IMR-90 (cell line): ENCODE data around the gene PLCG2. TPM values are rescaled to one million over a fixed set of nuclear protein-coding genes. Genes with fewer than 3 reads are reported as not detected.
A peak's percentile ranks its signal among the peaks of the same experiment; 100 is the strongest.

Experiments
- ATAC-seq: fragments of 200-7000 bp; cut with Tn5 transposase; 2 replicates; pipeline ENCODE4 v1.9.1; 2020; ENCODE audit warnings: low read depth, mild to moderate bottlenecking, moderate library complexity
- BruUV-seq: library from RNA; stranded (reverse); fragments of 400-500 nt; replicated peaks from 2 replicates; lab custom pipeline; 2021; lab: Mats Ljungman, UMichigan
- CTCF ChIA-PET: fragments of 300-600 bp; formaldehyde crosslinking; extraction: SDS; loops from one replicate; lab custom pipeline; 2021; ENCODE audit warnings: antibody characterized with exemption; lab: Yijun Ruan, JAX
- POLR2A ChIA-PET: fragments of 300-600 bp; sonication (Branson Sonifier 250); formaldehyde crosslinking; loops from one replicate; lab custom pipeline; 2022; ENCODE audit warnings: antibody characterized with exemption; ENCODE audit not compliant: unreplicated experiment; lab: Charles Lee
- DNase-seq: peaks from one replicate; pipeline ENCODE4 v3.0.0; 2013
- H2AFZ ChIP-seq: replicated peaks from 2 replicates; pipeline ENCODE3; 2013; ENCODE audit warnings: low read length, mild to moderate bottlenecking; ENCODE audit not compliant: poor library complexity
- H2AK5ac ChIP-seq: 2 replicates; pipeline ENCODE4 v1.6.1; 2013; ENCODE audit warnings: low read depth, low read length, inconsistent platforms
- H2AK9ac ChIP-seq: replicated peaks from 2 replicates; pipeline ENCODE3; 2013; ENCODE audit warnings: mild to moderate bottlenecking, low read depth, low read length, moderate library complexity; ENCODE audit not compliant: poor library complexity
- H2BK120ac ChIP-seq: 2 replicates; pipeline ENCODE4 v1.6.1; 2013; ENCODE audit warnings: low read depth, low read length, inconsistent platforms
- H2BK15ac ChIP-seq: 3 replicates; pipeline ENCODE4 v1.6.1; 2013; ENCODE audit warnings: low read depth, low read length, inconsistent platforms
- H2BK20ac ChIP-seq: 2 replicates; pipeline ENCODE4 v1.6.1; 2013; ENCODE audit warnings: low read depth, mild to moderate bottlenecking, inconsistent platforms, low read length, moderate library complexity
- H2BK5ac ChIP-seq: 2 replicates; pipeline ENCODE4 v1.6.1; 2013; ENCODE audit warnings: mild to moderate bottlenecking, low read depth, low read length, inconsistent platforms; ENCODE audit not compliant: poor library complexity, severe bottlenecking
- H3K14ac ChIP-seq: replicated peaks from 2 replicates; pipeline ENCODE4 v1.6.1; 2013; ENCODE audit warnings: low read depth, low read length, inconsistent platforms
- H3K18ac ChIP-seq: 2 replicates; pipeline ENCODE4 v1.6.1; 2013; ENCODE audit warnings: low read depth, low read length, control low read depth
- H3K23ac ChIP-seq: 2 replicates; pipeline ENCODE4 v1.6.1; 2013; ENCODE audit warnings: low read depth, low read length, inconsistent platforms
- H3K27ac ChIP-seq: 2 replicates; pipeline ENCODE4 v1.5.1; 2013; ENCODE audit warnings: mild to moderate bottlenecking, control low read depth, low read length; ENCODE audit not compliant: insufficient read depth
- H3K27me3 ChIP-seq: 2 replicates; pipeline ENCODE4 v1.6.1; 2013; ENCODE audit warnings: low read length; ENCODE audit not compliant: control insufficient read depth, insufficient read depth
- H3K36me3 ChIP-seq: 2 replicates; pipeline ENCODE4 v1.6.1; 2013; ENCODE audit warnings: low read length, mixed read lengths; ENCODE audit not compliant: control insufficient read depth, insufficient read depth
- H3K4ac ChIP-seq: 2 replicates; pipeline ENCODE4 v1.6.1; 2013; ENCODE audit warnings: low read depth, low read length, inconsistent platforms
- H3K4me1 ChIP-seq: 2 replicates; pipeline ENCODE4 v1.6.1; 2013; ENCODE audit warnings: low read length, mixed read lengths; ENCODE audit not compliant: control insufficient read depth, insufficient read depth
- H3K4me2 ChIP-seq: 2 replicates; pipeline ENCODE4 v1.6.1; 2013; ENCODE audit warnings: low read depth, mild to moderate bottlenecking, control low read depth, low read length, moderate library complexity
- H3K4me3 ChIP-seq: 2 replicates; pipeline ENCODE4 v1.5.1; 2013; ENCODE audit warnings: low read depth, mild to moderate bottlenecking, control low read depth, low read length, moderate library complexity; ENCODE audit not compliant: insufficient read depth
- H3K56ac ChIP-seq: 2 replicates; pipeline ENCODE4 v1.6.1; 2013; ENCODE audit warnings: low read length, inconsistent platforms; ENCODE audit not compliant: insufficient read depth; ENCODE audit errors: extremely low read depth
- H3K79me1 ChIP-seq, 2 experiments: 2 replicates each; pipeline ENCODE4 v1.6.1; 2013; ENCODE audit warnings: low read length in 2 of 2, inconsistent platforms in 1 of 2, low read depth in 1 of 2
- H3K9ac ChIP-seq: 2 replicates; pipeline ENCODE4 v1.6.1; 2013; ENCODE audit warnings: low read depth, low read length, control low read depth
- H3K9me1 ChIP-seq: 2 replicates; pipeline ENCODE4 v1.6.1; 2013; ENCODE audit warnings: low read length, inconsistent platforms; ENCODE audit not compliant: insufficient read depth
- H3K9me3 ChIP-seq: 2 replicates; pipeline ENCODE4 v1.6.1; 2013; ENCODE audit warnings: low read length; ENCODE audit not compliant: control insufficient read depth, insufficient read depth
- H4K20me1 ChIP-seq: 2 replicates; pipeline ENCODE4 v1.6.1; 2013; ENCODE audit warnings: low read length, inconsistent platforms; ENCODE audit not compliant: insufficient read depth
- H4K5ac ChIP-seq: 2 replicates; pipeline ENCODE4 v1.6.1; 2013; ENCODE audit warnings: mild to moderate bottlenecking, low read depth, low read length, control low read depth
- H4K8ac ChIP-seq, 2 experiments: 2 replicates each; pipeline ENCODE4 v1.6.1; 2013; ENCODE audit warnings: low read depth in 2 of 2, low read length in 2 of 2, control low read depth in 1 of 2, inconsistent platforms in 1 of 2
- H4K91ac ChIP-seq: 2 replicates; pipeline ENCODE4 v1.6.1; 2013; ENCODE audit warnings: low read depth, low read length, inconsistent platforms; ENCODE audit not compliant: insufficient read depth
- BHLHE40 ChIP-seq: fragments of 150-350 bp; IDR thresholded peaks from 2 replicates; pipeline ENCODE4 v1.6.1; 2016; ENCODE audit warnings: mild to moderate bottlenecking, low read depth, low read length
- CEBPB ChIP-seq: IDR thresholded peaks from 2 replicates; pipeline ENCODE4 v1.6.1; 2012; ENCODE audit warnings: low read depth, low read length, improper control_type of control experiment
- CHD1 ChIP-seq: IDR thresholded peaks from 2 replicates; pipeline ENCODE4 v1.6.1; 2012; ENCODE audit warnings: low read depth, low read length, improper control_type of control experiment
- ELK1 ChIP-seq: fragments of 150-350 bp; IDR thresholded peaks from 2 replicates; pipeline ENCODE4 v1.6.1; 2016; ENCODE audit warnings: low read depth, mild to moderate bottlenecking, low read length, moderate library complexity, borderline replicate concordance
- FOS ChIP-seq: fragments of 150-350 bp; IDR thresholded peaks from 2 replicates; pipeline ENCODE4 v1.6.1; 2016; ENCODE audit warnings: low read depth, low read length
- MAFK ChIP-seq: IDR thresholded peaks from 2 replicates; pipeline ENCODE4 v1.6.1; 2012; ENCODE audit warnings: low read depth, low read length, improper control_type of control experiment
- MAZ ChIP-seq: IDR thresholded peaks from 2 replicates; pipeline ENCODE4 v1.6.1; 2012; ENCODE audit warnings: low read depth, mild to moderate bottlenecking, low read length, improper control_type of control experiment, moderate library complexity, borderline replicate concordance
- MXI1 ChIP-seq: IDR thresholded peaks from 2 replicates; pipeline ENCODE4 v1.6.1; 2012; ENCODE audit warnings: low read depth, mild to moderate bottlenecking, low read length, moderate library complexity, borderline replicate concordance
- NFE2L2 ChIP-seq: fragments of 150-350 bp; IDR thresholded peaks from 2 replicates; pipeline ENCODE4 v1.6.1; 2016; ENCODE audit warnings: low read depth, mild to moderate bottlenecking, low read length
- POLR2A ChIP-seq: IDR thresholded peaks from 2 replicates; pipeline ENCODE4 v1.6.1; 2012; ENCODE audit warnings: mild to moderate bottlenecking, low read depth, low read length
- RAD21 ChIP-seq: IDR thresholded peaks from 2 replicates; pipeline ENCODE4 v1.6.1; 2012; ENCODE audit warnings: low read length, improper control_type of control experiment
- RCOR1 ChIP-seq: IDR thresholded peaks from 2 replicates; pipeline ENCODE4 v1.6.1; 2012; ENCODE audit warnings: mild to moderate bottlenecking, low read length, improper control_type of control experiment; ENCODE audit not compliant: insufficient replicate concordance
- RFX5 ChIP-seq: IDR thresholded peaks from 2 replicates; pipeline ENCODE4 v1.8.0; 2012; ENCODE audit warnings: low read depth, mild to moderate bottlenecking, low read length, moderate library complexity
- SMC3 ChIP-seq: fragments of 150-350 bp; IDR thresholded peaks from 2 replicates; pipeline ENCODE4 v1.6.1; 2016; ENCODE audit warnings: low read depth, mild to moderate bottlenecking, antibody characterized with exemption, low read length, moderate library complexity
- WGBS, 2 experiments: methylation state at CpG; one replicate each; pipeline versions ENCODE4 v1.1.5 to v1.1.7; 2013; ENCODE audit warnings: missing lambda C conversion rate in 2 of 2; ENCODE audit not compliant: insufficient read length in 1 of 2; ENCODE audit errors: extremely low coverage in 2 of 2; 5-methylcytosine and 5-hydroxymethylcytosine counted together
- dilution Hi-C: fragments of 300-500 bp; cut with HindIII; formaldehyde crosslinking; loops from one replicate; pipeline ENCODE4 v1.14.3; 2018; ENCODE audit warnings: low sequenced_read_pairs; ENCODE audit not compliant: unreplicated experiment
- in situ Hi-C: fragments of 300-500 bp; cut with MboI; formaldehyde crosslinking; loops from 3 replicates; pipeline ENCODE4 v1.14.3; 2019; ENCODE audit warnings: low sequenced_read_pairs, inconsistent platforms, mixed read lengths
- intact Hi-C: fragments of 100-400 bp; cut with micrococcal nuclease; formaldehyde crosslinking; loops from 2 replicates; pipeline ENCODE4 v1.10.0; 2022
- polyA plus RNA-seq, 3 experiments: library from polyadenylated mRNA; depleted of rRNA; stranded (reverse); fragments of >200 nt; gene quantifications; 2 replicates each; pipeline ENCODE4 v1.2.3, GENCODE V29; 2012; ENCODE audit warnings: low replicate concordance in 1 of 3
- total RNA-seq: library from RNA; depleted of rRNA; stranded (reverse); fragments of >200 nt; gene quantifications from 2 replicates; pipeline ENCODE4 v1.2.3, GENCODE V29; 2012
- TF ChIP-seq, protein P1 (sequence below): conservative IDR thresholded peaks from 2 replicates; pipeline ENCODE4 v1.5.1; 2012; ENCODE audit warnings: mild to moderate bottlenecking, low read depth, low read length, improper control_type of control experiment
- TF ChIP-seq, protein P2 (sequence below): fragments of 150-350 bp; IDR thresholded peaks from 2 replicates; pipeline ENCODE4 v1.6.1; 2017; ENCODE audit warnings: mild to moderate bottlenecking, antibody characterized with exemption, low read length, low read depth

PLCG2 gene
- total and polyA plus RNA-seq, 2 of the 4 experiments (the other 2 are of a cell fraction), result 0.14 to 0.18 TPM

- Histone ChIP-seq H3K4ac (no peak overlapping the region), H3K4me2 (no peak overlapping the region), H2BK120ac (no peak overlapping the region), H3K36me3 (no peaks in the 10 kb centered on the region), H3K27me3 (peaks cover 5% of the 10 kb centered on the region), H3K9me3 (no peaks in the 10 kb centered on the region), H2AFZ (peak overlapping the region; percentile 56), H3K14ac (no peak overlapping the region), H3K79me1 (no peaks in the 10 kb centered on the region), H3K4me3 (no peak overlapping the region), H3K23ac (no peak overlapping the region; the same call in 1 of the 2 replicates), H2BK5ac (no peak overlapping the region), H2BK15ac (no peak overlapping the region), H2AK5ac (no peak overlapping the region), H3K9me1 (no peaks in the 10 kb centered on the region), H3K56ac (no peak overlapping the region), H3K27ac (no peak overlapping the region), H4K5ac (no peak overlapping the region), H4K20me1 (no peaks in the 10 kb centered on the region), H2BK20ac (no peak overlapping the region), H4K91ac (no peak overlapping the region), H2AK9ac (no peak overlapping the region), H4K8ac (no peak overlapping the region), H3K18ac (no peak overlapping the region), H3K4me1 (no peaks in the 10 kb centered on the region), H3K9ac (no peak overlapping the region)
- dilution Hi-C loops, result no loop called here
- intact Hi-C loops, result no loop called here
- TF ChIP-seq CEBPB, result no peak
- TF ChIP-seq, protein P1, sequence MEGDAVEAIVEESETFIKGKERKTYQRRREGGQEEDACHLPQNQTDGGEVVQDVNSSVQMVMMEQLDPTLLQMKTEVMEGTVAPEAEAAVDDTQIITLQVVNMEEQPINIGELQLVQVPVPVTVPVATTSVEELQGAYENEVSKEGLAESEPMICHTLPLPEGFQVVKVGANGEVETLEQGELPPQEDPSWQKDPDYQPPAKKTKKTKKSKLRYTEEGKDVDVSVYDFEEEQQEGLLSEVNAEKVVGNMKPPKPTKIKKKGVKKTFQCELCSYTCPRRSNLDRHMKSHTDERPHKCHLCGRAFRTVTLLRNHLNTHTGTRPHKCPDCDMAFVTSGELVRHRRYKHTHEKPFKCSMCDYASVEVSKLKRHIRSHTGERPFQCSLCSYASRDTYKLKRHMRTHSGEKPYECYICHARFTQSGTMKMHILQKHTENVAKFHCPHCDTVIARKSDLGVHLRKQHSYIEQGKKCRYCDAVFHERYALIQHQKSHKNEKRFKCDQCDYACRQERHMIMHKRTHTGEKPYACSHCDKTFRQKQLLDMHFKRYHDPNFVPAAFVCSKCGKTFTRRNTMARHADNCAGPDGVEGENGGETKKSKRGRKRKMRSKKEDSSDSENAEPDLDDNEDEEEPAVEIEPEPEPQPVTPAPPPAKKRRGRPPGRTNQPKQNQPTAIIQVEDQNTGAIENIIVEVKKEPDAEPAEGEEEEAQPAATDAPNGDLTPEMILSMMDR, result no peak
- TF ChIP-seq CHD1, result no peak
- TF ChIP-seq NFE2L2, result no peak
- no peak for TF ChIP-seq BHLHE40
- no peak for TF ChIP-seq SMC3
- no peak for TF ChIP-seq MAFK
- no peak for TF ChIP-seq RAD21
- no peak for TF ChIP-seq ELK1
- TF ChIP-seq, protein P2, sequence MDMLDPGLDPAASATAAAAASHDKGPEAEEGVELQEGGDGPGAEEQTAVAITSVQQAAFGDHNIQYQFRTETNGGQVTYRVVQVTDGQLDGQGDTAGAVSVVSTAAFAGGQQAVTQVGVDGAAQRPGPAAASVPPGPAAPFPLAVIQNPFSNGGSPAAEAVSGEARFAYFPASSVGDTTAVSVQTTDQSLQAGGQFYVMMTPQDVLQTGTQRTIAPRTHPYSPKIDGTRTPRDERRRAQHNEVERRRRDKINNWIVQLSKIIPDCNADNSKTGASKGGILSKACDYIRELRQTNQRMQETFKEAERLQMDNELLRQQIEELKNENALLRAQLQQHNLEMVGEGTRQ, result no peak
- TF ChIP-seq MAZ, result no peak
- TF ChIP-seq POLR2A, result no peak
- no peak for TF ChIP-seq FOS
- no peak for TF ChIP-seq MXI1
- TF ChIP-seq RFX5, result no peak
- TF ChIP-seq RCOR1, result no peak
- in situ Hi-C loops, result no loop called here
- ATAC-seq (no peak), DNase-seq (no peak)
- ChIA-PET POLR2A (no interaction called here), CTCF (interaction anchor here (0.6 kb wide), 1 partner anchor 343 kb away, joined by 3 read pairs; no protein-coding TSS in a partner anchor)
- 0% methylated on average over 1 of the region's 8 CpGs; no CpG with 5 or more reads in 1 of the 2 experiments for WGBS, 2 experiments
- no TSS peak for BruUV-seq
Observed at GRCh38 chr16:81928975-81929374, 149.9 kb downstream of the PLCG2 start.
